ENCODE results near the gene TRMT1L.

Gene TRMT1L

GRCh38 chr1:185112356-185112755, 44.4 kb downstream of the TRMT1L start:
- DNase-seq = no peak

GRCh38 chr1:185111873-185112272, 44.9 kb downstream of the TRMT1L start:
- no peak for DNase-seq

GRCh38 chr1:185110145-185110544, 46.6 kb downstream of the TRMT1L start:
- no peak for DNase-seq

- DNase-seq = no peak
These were observed 48.4 kb downstream of the TRMT1L start for GRCh38 chr1:185108321-185108720.

- no peak for DNase-seq
These were observed 51.6 kb downstream of the TRMT1L start for GRCh38 chr1:185105121-185105520.

- DNase-seq = no peak
These were observed 52.7 kb downstream of the TRMT1L start for GRCh38 chr1:185104083-185104482.

GRCh38 chr1:185096531-185096930, 60.2 kb downstream of the TRMT1L start:
- no peak for DNase-seq

- DNase-seq = no peak
These were observed 62.0 kb downstream of the TRMT1L start for GRCh38 chr1:185094761-185095160.

- DNase-seq = no peak
These were observed 65.3 kb downstream of the TRMT1L start for GRCh38 chr1:185091480-185091879.

GRCh38 chr1:185087746-185088145, 69.0 kb downstream of the TRMT1L start:
- DNase-seq = no peak

GRCh38 chr1:185087101-185087500, 69.7 kb downstream of the TRMT1L start:
- no peak for DNase-seq

GRCh38 chr1:185083818-185084217, 72.9 kb downstream of the TRMT1L start:
- DNase-seq = no peak

GRCh38 chr1:185080422-185080821, 76.3 kb downstream of the TRMT1L start:
- no peak for DNase-seq

GRCh38 chr1:185077374-185077773, 79.4 kb downstream of the TRMT1L start:
- DNase-seq = no peak

GRCh38 chr1:185075476-185075875, 81.3 kb downstream of the TRMT1L start:
- no peak for DNase-seq

GRCh38 chr1:185074307-185074706, 82.4 kb downstream of the TRMT1L start:
- no peak for DNase-seq

- DNase-seq = no peak
These were observed 83.0 kb downstream of the TRMT1L start for GRCh38 chr1:185073725-185074124.

GRCh38 chr1:185070051-185070450, 86.7 kb downstream of the TRMT1L start:
- no peak for DNase-seq

GRCh38 chr1:185069202-185069772, 87.5 kb downstream of the TRMT1L start:
- no peak for DNase-seq

GRCh38 chr1:185068341-185068740, 88.4 kb downstream of the TRMT1L start:
- DNase-seq = no peak

All from activated T-cell treated with anti-CD3 and anti-CD28 coated beads, Interleukin-2, amount 50 U/mL, for 1 hour (primary cell).